Activated naive CD4-positive, alpha-beta T cell treated with anti-CD3 and anti-CD28 coated beads, Interleukin-2, amount 10 ng/mL, durations not matched to agents 7 days and 5 days (primary cell): Measurements from ENCODE around the gene SOBP.

Source experiments
- CTCF ChIA-PET: fragments of 350-600 bp; sonication (Branson Sonifier 250); formaldehyde crosslinking; loops from one replicate; lab custom pipeline; 2021; ENCODE audit warnings: antibody characterized with exemption; lab: Charles Lee
- DNase-seq: peaks from one replicate; pipeline ENCODE4 v3.0.0-alpha.2; 2020
- H3K27ac Mint-ChIP-seq: one replicate; pipeline ENCODE4 v1.8.0; 2021; ENCODE audit warnings: mild to moderate bottlenecking, moderate library complexity, mixed read lengths
- H3K27me3 Mint-ChIP-seq: one replicate; pipeline ENCODE4 v1.8.0; 2021; ENCODE audit warnings: mild to moderate bottlenecking, mixed read lengths
- H3K36me3 Mint-ChIP-seq: one replicate; pipeline ENCODE4 v1.8.0; 2021; ENCODE audit warnings: mixed read lengths
- H3K4me1 Mint-ChIP-seq: one replicate; pipeline ENCODE4 v1.8.0; 2021; ENCODE audit warnings: mixed read lengths
- H3K4me3 Mint-ChIP-seq: one replicate; pipeline ENCODE4 v1.8.0; 2021; ENCODE audit warnings: mild to moderate bottlenecking, moderate library complexity, mixed read lengths
- H3K9me3 Mint-ChIP-seq: one replicate; pipeline ENCODE4 v1.8.0; 2021; ENCODE audit warnings: mixed read lengths

SOBP gene

GRCh38 chr6:107652526-107653182 lies 162.7 kb downstream of the SOBP start:
- no peaks in the 10 kb centered on the region for H3K36me3 Mint-ChIP-seq
- DNase-seq, result no peak
- H3K4me3 Mint-ChIP-seq, result no peak overlapping the region
- CTCF ChIA-PET, result interaction anchor here (0.8 to 1.6 kb wide), 3 partner anchors 10 to 22 kb away, joined by 3 to 5 read pairs (median 3); no protein-coding TSS in a partner anchor
- H3K4me1 Mint-ChIP-seq, result peaks cover 25% of the 10 kb centered on the region
- no peak overlapping the region for H3K27ac Mint-ChIP-seq
- peaks cover 18% of the 10 kb centered on the region for H3K27me3 Mint-ChIP-seq
- no peaks in the 10 kb centered on the region for H3K9me3 Mint-ChIP-seq

- Mint-ChIP-seq H3K36me3 (no peaks in the 10 kb centered on the region), H3K4me1 (peaks cover 30% of the 10 kb centered on the region), H3K27ac (no peak overlapping the region), H3K9me3 (no peaks in the 10 kb centered on the region), H3K27me3 (peaks cover 21% of the 10 kb centered on the region), H3K4me3 (no peak overlapping the region)
- no peak for DNase-seq
- CTCF ChIA-PET, result interaction anchor here (0.8 to 1.0 kb wide), 2 partner anchors 11 to 22 kb away, joined by 3 read pairs; no protein-coding TSS in a partner anchor
Observed at GRCh38 chr6:107653183-107653580, 163.3 kb downstream of the SOBP start.

GRCh38 chr6:107653861-107654394 lies 164.0 kb downstream of the SOBP start:
- peaks cover 21% of the 10 kb centered on the region for H3K27me3 Mint-ChIP-seq
- peaks cover 38% of the 10 kb centered on the region for H3K4me1 Mint-ChIP-seq
- H3K4me3 Mint-ChIP-seq, result no peak overlapping the region
- no peaks in the 10 kb centered on the region for H3K9me3 Mint-ChIP-seq
- no peaks in the 10 kb centered on the region for H3K36me3 Mint-ChIP-seq
- CTCF ChIA-PET, result interaction anchor here (0.8 kb wide), 2 partner anchors 11 to 13 kb away, joined by 3 read pairs; no protein-coding TSS in a partner anchor
- no peak overlapping the region for H3K27ac Mint-ChIP-seq
- DNase-seq, result no peak

GRCh38 chr6:107654764-107655163 lies 164.8 kb downstream of the SOBP start:
- peaks cover 21% of the 10 kb centered on the region for H3K27me3 Mint-ChIP-seq
- no peak overlapping the region for H3K4me3 Mint-ChIP-seq
- peaks cover 2% of the 10 kb centered on the region for H3K36me3 Mint-ChIP-seq
- H3K4me1 Mint-ChIP-seq, result peaks cover 42% of the 10 kb centered on the region
- DNase-seq, result no peak
- no peak overlapping the region for H3K27ac Mint-ChIP-seq
- no peaks in the 10 kb centered on the region for H3K9me3 Mint-ChIP-seq
- CTCF ChIA-PET, result interaction anchor here (0.9 to 1.6 kb wide), 4 partner anchors 11 to 337 kb away, joined by 3 to 6 read pairs (median 3); no protein-coding TSS in a partner anchor

- H3K9me3 Mint-ChIP-seq, result no peaks in the 10 kb centered on the region
- CTCF ChIA-PET, result interaction anchor here (0.7 to 1.9 kb wide), 9 partner anchors 10 to 337 kb away, joined by 3 to 6 read pairs (median 3); no protein-coding TSS in a partner anchor
- peaks cover 2% of the 10 kb centered on the region for H3K36me3 Mint-ChIP-seq
- H3K4me3 Mint-ChIP-seq, result no peak overlapping the region
- no peak overlapping the region for H3K27ac Mint-ChIP-seq
- peaks cover 44% of the 10 kb centered on the region for H3K4me1 Mint-ChIP-seq
- H3K27me3 Mint-ChIP-seq, result peaks cover 21% of the 10 kb centered on the region
- DNase-seq, result no peak
Observed at GRCh38 chr6:107655245-107655644, 165.3 kb downstream of the SOBP start.

GRCh38 chr6:107655864-107656263 lies 165.9 kb downstream of the SOBP start:
- no peak overlapping the region for H3K27ac Mint-ChIP-seq
- DNase-seq, result no peak
- peaks cover 44% of the 10 kb centered on the region for H3K4me1 Mint-ChIP-seq
- no peaks in the 10 kb centered on the region for H3K9me3 Mint-ChIP-seq
- H3K27me3 Mint-ChIP-seq, result peaks cover 21% of the 10 kb centered on the region
- no peak overlapping the region for H3K4me3 Mint-ChIP-seq
- H3K36me3 Mint-ChIP-seq, result peaks cover 2% of the 10 kb centered on the region
- CTCF ChIA-PET, result interaction anchor here (0.7 to 1.9 kb wide), 11 partner anchors 10 to 339 kb away, joined by 3 to 6 read pairs (median 3); no protein-coding TSS in a partner anchor

GRCh38 chr6:107656401-107656800 lies 166.5 kb downstream of the SOBP start:
- peaks cover 2% of the 10 kb centered on the region for H3K36me3 Mint-ChIP-seq
- peaks cover 40% of the 10 kb centered on the region for H3K4me1 Mint-ChIP-seq
- H3K27ac Mint-ChIP-seq, result peak overlapping the region; percentile 0
- CTCF ChIA-PET, result interaction anchor here (1.0 to 1.9 kb wide), 9 partner anchors 9 to 340 kb away, joined by 3 to 9 read pairs (median 4); no protein-coding TSS in a partner anchor
- no peak for DNase-seq
- H3K9me3 Mint-ChIP-seq, result no peaks in the 10 kb centered on the region
- peaks cover 20% of the 10 kb centered on the region for H3K27me3 Mint-ChIP-seq
- H3K4me3 Mint-ChIP-seq, result no peak overlapping the region

GRCh38 chr6:107656883-107657282 lies 167.0 kb downstream of the SOBP start:
- peaks cover 40% of the 10 kb centered on the region for H3K4me1 Mint-ChIP-seq
- CTCF ChIA-PET, result interaction anchor here (1.1 to 1.9 kb wide), 6 partner anchors 13 to 340 kb away, joined by 3 to 9 read pairs (median 4); no protein-coding TSS in a partner anchor
- H3K4me3 Mint-ChIP-seq, result no peak overlapping the region
- DNase-seq, result no peak
- peak overlapping the region; percentile 0 for H3K27ac Mint-ChIP-seq
- peaks cover 2% of the 10 kb centered on the region for H3K36me3 Mint-ChIP-seq
- peaks cover 21% of the 10 kb centered on the region for H3K27me3 Mint-ChIP-seq
- no peaks in the 10 kb centered on the region for H3K9me3 Mint-ChIP-seq

GRCh38 chr6:107657373-107657754 lies 167.4 kb downstream of the SOBP start:
- Mint-ChIP-seq H3K9me3 (no peaks in the 10 kb centered on the region), H3K36me3 (peaks cover 2% of the 10 kb centered on the region), H3K27ac (peak overlapping the region; percentile 82), H3K4me1 (peaks cover 40% of the 10 kb centered on the region), H3K27me3 (peaks cover 26% of the 10 kb centered on the region), H3K4me3 (peak overlapping the region; percentile 30)
- no peak for DNase-seq
- CTCF ChIA-PET, result interaction anchor here (1.4 to 1.8 kb wide), 3 partner anchors 13 to 341 kb away, joined by 4 to 9 read pairs (median 7); no protein-coding TSS in a partner anchor

GRCh38 chr6:107657755-107658461 lies 168.0 kb downstream of the SOBP start:
- CTCF ChIA-PET, result interaction anchor here (0.6 to 1.8 kb wide), 3 partner anchors 10 to 340 kb away, joined by 3 to 9 read pairs (median 7); no protein-coding TSS in a partner anchor
- Mint-ChIP-seq H3K9me3 (no peaks in the 10 kb centered on the region), H3K4me3 (peak overlapping the region; percentile 30)

GRCh38 chr6:107658920-107659865 lies 169.3 kb downstream of the SOBP start:
- no peak for DNase-seq
- Mint-ChIP-seq H3K36me3 (peaks cover 2% of the 10 kb centered on the region), H3K27ac (no peak overlapping the region), H3K9me3 (no peaks in the 10 kb centered on the region), H3K4me3 (no peak overlapping the region), H3K27me3 (peaks cover 38% of the 10 kb centered on the region), H3K4me1 (peaks cover 40% of the 10 kb centered on the region)
- CTCF ChIA-PET, result interaction anchor here (0.6 to 0.7 kb wide), 2 partner anchors 10 to 36 kb away, joined by 3 read pairs; no protein-coding TSS in a partner anchor

More at GRCh38 chr6:107657755-107658461, 168.0 kb downstream of the SOBP start:
- H3K27ac Mint-ChIP-seq, result peak overlapping the region; percentile 82
- peaks cover 31% of the 10 kb centered on the region for H3K27me3 Mint-ChIP-seq
- peaks cover 2% of the 10 kb centered on the region for H3K36me3 Mint-ChIP-seq
- DNase-seq, result peak; percentile 80
- peaks cover 40% of the 10 kb centered on the region for H3K4me1 Mint-ChIP-seq

GRCh38 chr6:107660839-107661238 lies 170.9 kb downstream of the SOBP start:
- Mint-ChIP-seq H3K27ac (no peak overlapping the region), H3K36me3 (peaks cover 2% of the 10 kb centered on the region), H3K4me3 (no peak overlapping the region), H3K27me3 (peaks cover 45% of the 10 kb centered on the region), H3K9me3 (no peaks in the 10 kb centered on the region), H3K4me1 (peaks cover 42% of the 10 kb centered on the region)
- CTCF ChIA-PET, result no interaction called here
- DNase-seq, result no peak

- Mint-ChIP-seq H3K9me3 (no peaks in the 10 kb centered on the region), H3K4me3 (no peak overlapping the region), H3K27me3 (peaks cover 45% of the 10 kb centered on the region), H3K4me1 (peaks cover 38% of the 10 kb centered on the region), H3K36me3 (peaks cover 2% of the 10 kb centered on the region), H3K27ac (no peak overlapping the region)
- CTCF ChIA-PET, result interaction anchor here (0.5 kb wide), 1 partner anchor 554 kb away, joined by 3 read pairs; no protein-coding TSS in a partner anchor
- no peak for DNase-seq
Observed at GRCh38 chr6:107661291-107661690, 171.4 kb downstream of the SOBP start.
